ENCODE measurements around the gene LYAR. TPM values are rescaled to one million over a fixed set of nuclear protein-coding genes. Genes with fewer than 3 reads are reported as not detected.

Gene LYAR
- total RNA-seq, 2 donors from 2014 or later, result 9.0 to 19.1 TPM

GRCh38 chr4:4289597-4289940 lies 385 bp downstream of the LYAR start:
- Histone ChIP-seq H3K27me3 (replicated peaks; ENCODE audit: insufficient read depth) (no peaks in the 10 kb centered on the region), H3K36me3 (no peaks in the 10 kb centered on the region), H3K4me3 (peak overlapping the region; percentile 75 to 85), H3K9me3 (no peaks in the 10 kb centered on the region), H3K27ac (peak overlapping the region; percentile 68 to 69), H3K4me1 (replicated peaks) (peaks cover 7% of the 10 kb centered on the region)
- 0% methylated on average over 10 of the region's 10 CpGs for WGBS
- TF ChIP-seq POLR2AphosphoS5 (IDR thresholded peaks at IDR 0.05) (no peak), POLR2A (IDR thresholded peaks at IDR 0.05) (no peak)
- DNase-seq (ENCODE audit: low spot score), result no peak
- intact Hi-C loops (cut with DNase I), result no loop called here

- H3K27ac ChIP-seq, result no peak overlapping the region
- H3K4me1 ChIP-seq (replicated peaks), result peaks cover 7% of the 10 kb centered on the region
- intact Hi-C loops (cut with DNase I), result no loop called here
- H3K27me3 ChIP-seq (replicated peaks; ENCODE audit: insufficient read depth), result no peaks in the 10 kb centered on the region
- no peak for DNase-seq (ENCODE audit: low spot score)
- no peak for TF ChIP-seq CTCF (IDR thresholded peaks at IDR 0.05)
- no peak for TF ChIP-seq POLR2A (IDR thresholded peaks at IDR 0.05)
- no peak for TF ChIP-seq POLR2AphosphoS5 (IDR thresholded peaks at IDR 0.05)
- H3K36me3 ChIP-seq, result no peaks in the 10 kb centered on the region
- peak overlapping the region; percentile 75 to 85 for H3K4me3 ChIP-seq
- no peaks in the 10 kb centered on the region for H3K9me3 ChIP-seq
- 44% methylated on average over 3 of the region's 3 CpGs for WGBS
Measured at GRCh38 chr4:4289055-4289454, 899 bp downstream of the LYAR start.

- Histone ChIP-seq H3K27ac (no peak overlapping the region), H3K36me3 (no peaks in the 10 kb centered on the region), H3K27me3 (replicated peaks; ENCODE audit: insufficient read depth) (no peaks in the 10 kb centered on the region), H3K9me3 (no peaks in the 10 kb centered on the region), H3K4me3 (no peak overlapping the region), H3K4me1 (replicated peaks) (peaks cover 7% of the 10 kb centered on the region)
- intact Hi-C loops (cut with DNase I), result no loop called here
- no peak for DNase-seq (ENCODE audit: low spot score)
- TF ChIP-seq CTCF (IDR thresholded peaks at IDR 0.05) (no peak), POLR2AphosphoS5 (IDR thresholded peaks at IDR 0.05) (no peak), POLR2A (IDR thresholded peaks at IDR 0.05) (no peak)
Measured at GRCh38 chr4:4288098-4288497, 1.9 kb downstream of the LYAR start.

- 80% methylated on average over 11 of the region's 11 CpGs for WGBS
- Histone ChIP-seq H3K27ac (no peak overlapping the region), H3K4me1 (replicated peaks) (no peaks in the 10 kb centered on the region), H3K9me3 (no peaks in the 10 kb centered on the region), H3K27me3 (replicated peaks; ENCODE audit: insufficient read depth) (no peaks in the 10 kb centered on the region), H3K36me3 (no peaks in the 10 kb centered on the region), H3K4me3 (no peak overlapping the region)
- intact Hi-C loops (cut with DNase I), result no loop called here
- DNase-seq (ENCODE audit: low spot score), result no peak
- TF ChIP-seq CTCF (IDR thresholded peaks at IDR 0.05) (no peak), POLR2A (IDR thresholded peaks at IDR 0.05) (no peak), POLR2AphosphoS5 (IDR thresholded peaks at IDR 0.05) (no peak)
Measured at GRCh38 chr4:4284827-4285618, 4.9 kb downstream of the LYAR start.

GRCh38 chr4:4281787-4282186 lies 8.2 kb downstream of the LYAR start:
- no peak for TF ChIP-seq CTCF (IDR thresholded peaks at IDR 0.05)
- TF ChIP-seq POLR2AphosphoS5 (IDR thresholded peaks at IDR 0.05), result no peak
- TF ChIP-seq POLR2A (IDR thresholded peaks at IDR 0.05), result no peak
- intact Hi-C loops (cut with DNase I), result no loop called here
- peaks cover 0 to 7% of the 10 kb centered on the region in 2 donors for H3K36me3 ChIP-seq

More at GRCh38 chr4:4281787-4282186, 8.2 kb downstream of the LYAR start:
- no peak overlapping the region for H3K4me3 ChIP-seq
- H3K9me3 ChIP-seq, result no peaks in the 10 kb centered on the region
- H3K27ac ChIP-seq, result no peak overlapping the region
- DNase-seq (ENCODE audit: low spot score), result no peak
- H3K4me1 ChIP-seq (replicated peaks), result no peaks in the 10 kb centered on the region
- H3K27me3 ChIP-seq (replicated peaks; ENCODE audit: insufficient read depth), result no peaks in the 10 kb centered on the region
- WGBS, result 96% methylated on average over 6 of the region's 6 CpGs
